ENCODE results near the gene SBNO2. TPM values are rescaled to one million over a fixed set of nuclear protein-coding genes. Genes with fewer than 3 reads are reported as not detected.
"Not testable (repeated sequence)": the region's sequence is repeated elsewhere in the genome, so short reads cannot be mapped to it uniquely, and the experiment has no call there.

The SBNO2 gene
- total and polyA plus RNA-seq, 4 donors, result 45.6 to 155 (median 95.9) TPM

GRCh38 chr19:1129535-1129934, 44.5 kb downstream of the SBNO2 start:
- Histone ChIP-seq H3K9ac (ENCODE audit: insufficient read depth in 1 of 2, low read length in 2 of 2) (no peak overlapping the region), H3K4me1 (ENCODE audit: control insufficient read depth in 5 of 5, insufficient read depth in 5 of 5, low read length in 5 of 5) (peaks cover 0 to 28% (median 11%) of the 10 kb centered on the region in 5 donors), H3K9me3 (ENCODE audit: control insufficient read depth in 4 of 4, insufficient read depth in 3 of 4, low read length in 3 of 4) (no peaks in the 10 kb centered on the region), H3K36me3 (ENCODE audit: control insufficient read depth in 4 of 4, insufficient read depth in 4 of 4, low read length in 4 of 4) (peaks cover 0 to 40% (median 9%) of the 10 kb centered on the region in 4 donors), H3K27ac (ENCODE audit: low read depth in 1 of 2, low read length in 1 of 2) (no peak overlapping the region), H3K27me3 (ENCODE audit: control insufficient read depth in 3 of 3, insufficient read depth in 3 of 3, low read length in 2 of 3) (no peaks in the 10 kb centered on the region), H3K4me3 (no peak overlapping the region)
- ATAC-seq (ENCODE audit: insufficient read depth, low FRiP score) (no peak), DNase-seq (no peak)
- TF ChIP-seq, protein P1, sequence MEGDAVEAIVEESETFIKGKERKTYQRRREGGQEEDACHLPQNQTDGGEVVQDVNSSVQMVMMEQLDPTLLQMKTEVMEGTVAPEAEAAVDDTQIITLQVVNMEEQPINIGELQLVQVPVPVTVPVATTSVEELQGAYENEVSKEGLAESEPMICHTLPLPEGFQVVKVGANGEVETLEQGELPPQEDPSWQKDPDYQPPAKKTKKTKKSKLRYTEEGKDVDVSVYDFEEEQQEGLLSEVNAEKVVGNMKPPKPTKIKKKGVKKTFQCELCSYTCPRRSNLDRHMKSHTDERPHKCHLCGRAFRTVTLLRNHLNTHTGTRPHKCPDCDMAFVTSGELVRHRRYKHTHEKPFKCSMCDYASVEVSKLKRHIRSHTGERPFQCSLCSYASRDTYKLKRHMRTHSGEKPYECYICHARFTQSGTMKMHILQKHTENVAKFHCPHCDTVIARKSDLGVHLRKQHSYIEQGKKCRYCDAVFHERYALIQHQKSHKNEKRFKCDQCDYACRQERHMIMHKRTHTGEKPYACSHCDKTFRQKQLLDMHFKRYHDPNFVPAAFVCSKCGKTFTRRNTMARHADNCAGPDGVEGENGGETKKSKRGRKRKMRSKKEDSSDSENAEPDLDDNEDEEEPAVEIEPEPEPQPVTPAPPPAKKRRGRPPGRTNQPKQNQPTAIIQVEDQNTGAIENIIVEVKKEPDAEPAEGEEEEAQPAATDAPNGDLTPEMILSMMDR (IDR thresholded peaks at IDR 0.05; ENCODE audit: control extremely low read depth, extremely low read depth), result no peak
- WGBS, 2 donors, result 94 to 95% methylated on average over 18 of the region's 18 CpGs

- not testable (repeated sequence) for H3K27ac ChIP-seq (ENCODE audit: low read depth in 1 of 2, low read length in 1 of 2); ATAC-seq (ENCODE audit: insufficient read depth, low FRiP score); H3K27me3 ChIP-seq (ENCODE audit: control insufficient read depth in 3 of 3, insufficient read depth in 3 of 3, low read length in 2 of 3); H3K9me3 ChIP-seq (ENCODE audit: control insufficient read depth in 4 of 4, insufficient read depth in 3 of 4, low read length in 3 of 4); H3K4me3 ChIP-seq; H3K9ac ChIP-seq (ENCODE audit: insufficient read depth in 1 of 2, low read length in 2 of 2); DNase-seq
- Histone ChIP-seq H3K36me3 (ENCODE audit: control insufficient read depth in 4 of 4, insufficient read depth in 4 of 4, low read length in 4 of 4) (peaks cover 0 to 45% (median 11%) of the 10 kb centered on the region in 4 donors), H3K4me1 (ENCODE audit: control insufficient read depth in 5 of 5, insufficient read depth in 5 of 5, low read length in 5 of 5) (peaks cover 0 to 24% (median 11%) of the 10 kb centered on the region in 5 donors)
- WGBS, 2 donors, result 90 to 94% methylated on average over 7 of the region's 7 CpGs
Observed at GRCh38 chr19:1129084-1129483, 45.0 kb downstream of the SBNO2 start.

GRCh38 chr19:1128106-1128505, 46.0 kb downstream of the SBNO2 start:
- no peaks in the 10 kb centered on the region for H3K9me3 ChIP-seq (ENCODE audit: control insufficient read depth in 4 of 4, insufficient read depth in 3 of 4, low read length in 3 of 4)
- WGBS, 2 donors, result 94 to 96% methylated on average over 17 of the region's 17 CpGs
- no peak overlapping the region for H3K27ac ChIP-seq (ENCODE audit: low read depth in 1 of 2, low read length in 1 of 2)
- ATAC-seq (ENCODE audit: insufficient read depth, low FRiP score), result no peak
- TF ChIP-seq, protein P1 (IDR thresholded peaks at IDR 0.05; ENCODE audit: control extremely low read depth, extremely low read depth), result no peak
- no peak overlapping the region for H3K9ac ChIP-seq (ENCODE audit: insufficient read depth in 1 of 2, low read length in 2 of 2)
- DNase-seq, result no peak
- no peaks in the 10 kb centered on the region for H3K27me3 ChIP-seq (ENCODE audit: control insufficient read depth in 3 of 3, insufficient read depth in 3 of 3, low read length in 2 of 3)
- peaks cover 0 to 52% (median 17%) of the 10 kb centered on the region in 4 donors for H3K36me3 ChIP-seq (ENCODE audit: control insufficient read depth in 4 of 4, insufficient read depth in 4 of 4, low read length in 4 of 4)
- H3K4me1 ChIP-seq (ENCODE audit: control insufficient read depth in 5 of 5, insufficient read depth in 5 of 5, low read length in 5 of 5), result peaks cover 0 to 19% (median 11%) of the 10 kb centered on the region in 5 donors
- no peak overlapping the region for H3K4me3 ChIP-seq

GRCh38 chr19:1126984-1127760, 46.9 kb downstream of the SBNO2 start:
- Histone ChIP-seq H3K27me3 (ENCODE audit: control insufficient read depth in 3 of 3, insufficient read depth in 3 of 3, low read length in 2 of 3) (no peaks in the 10 kb centered on the region), H3K36me3 (ENCODE audit: control insufficient read depth in 4 of 4, insufficient read depth in 4 of 4, low read length in 4 of 4) (peaks cover 0 to 61% (median 21%) of the 10 kb centered on the region in 4 donors), H3K9ac (ENCODE audit: insufficient read depth in 1 of 2, low read length in 2 of 2) (no peak overlapping the region), H3K4me1 (ENCODE audit: control insufficient read depth in 5 of 5, insufficient read depth in 5 of 5, low read length in 5 of 5) (peaks cover 0 to 10% (median 6%) of the 10 kb centered on the region in 5 donors), H3K27ac (ENCODE audit: low read depth in 1 of 2, low read length in 1 of 2) (no peak overlapping the region), H3K4me3 (no peak overlapping the region), H3K9me3 (ENCODE audit: control insufficient read depth in 4 of 4, insufficient read depth in 3 of 4, low read length in 3 of 4) (no peaks in the 10 kb centered on the region)
- DNase-seq (no peak), ATAC-seq (ENCODE audit: insufficient read depth, low FRiP score) (no peak)
- TF ChIP-seq, protein P1 (IDR thresholded peaks at IDR 0.05; ENCODE audit: control extremely low read depth, extremely low read depth), result no peak
- WGBS, 2 donors, result 93 to 96% methylated on average over 33 of the region's 33 CpGs
